K562 (cell line): ENCODE data around the gene PCOLCE2. TPM values are rescaled to one million over a fixed set of nuclear protein-coding genes. Genes with fewer than 3 reads are reported as not detected.

Experiments used
- ATAC-seq: fragments of 200-7000 bp; cut with Tn5 transposase; 3 replicates; pipeline ENCODE4 v1.9.1; 2020; ENCODE audit warnings: moderate library complexity
- BruUV-seq: library from RNA; stranded (reverse); fragments of 400-500 nt; replicated peaks from 2 replicates; lab custom pipeline; 2021; lab: Mats Ljungman, UMichigan
- CTCF ChIA-PET: fragments of 300-600 bp; formaldehyde crosslinking; extraction: SDS; loops from one replicate; lab custom pipeline; 2021; ENCODE audit warnings: low intra/inter-chr PET ratio; lab: Yijun Ruan, JAX
- POLR2A ChIA-PET: fragments of 300-600, 350-650 bp; sonication (Branson Sonifier 250); formaldehyde crosslinking; extraction: SDS; loops from one replicate; lab custom pipeline; 2021; ENCODE audit warnings: antibody characterized with exemption, inconsistent platforms; lab: Yijun Ruan, JAX
- DNase-seq, 4 experiments: peaks; one replicate each; pipeline versions ENCODE4 v3.0.0 to v3.0.0-alpha.2; 2011 to 2018; ENCODE audit warnings: low spot score in 3 of 4, mixed read lengths in 3 of 4; ENCODE audit errors: extremely low read depth in 1 of 4
- FAIRE-seq: peaks from 2 replicates; lab custom pipeline; 2011; peaks lifted over from hg19 to GRCh38; lab: Jason Lieb, UNC
- H2AFZ ChIP-seq: 2 replicates; pipeline ENCODE4 v1.6.0; 2011; ENCODE audit warnings: low read depth, low read length, control low read depth, inconsistent platforms
- H3K27ac ChIP-seq: fragments of 200-600 bp; 3 replicates; pipeline ENCODE4 v1.8.0; 2011; ENCODE audit warnings: low read depth, mild to moderate bottlenecking, control low read depth, inconsistent platforms, low read length, moderate library complexity, mixed read lengths; ENCODE audit errors: extremely low read depth
- H3K27me3 ChIP-seq, 2 experiments: fragments of 300-600 bp in 1 of 2; 2 replicates in 1 of 2; 3 replicates in 1 of 2; pipeline versions ENCODE4 v1.6.0 to v1.8.0; 2011; ENCODE audit warnings: inconsistent platforms in 2 of 2, low read length in 2 of 2, mild to moderate bottlenecking in 1 of 2, mixed read lengths in 1 of 2, moderate library complexity in 1 of 2; ENCODE audit not compliant: control insufficient read depth in 2 of 2, insufficient read depth in 2 of 2
- H3K36me3 ChIP-seq: fragments of 300-600 bp; 3 replicates; pipeline ENCODE4 v1.8.0; 2011; ENCODE audit warnings: mild to moderate bottlenecking, low read length, inconsistent platforms; ENCODE audit not compliant: control insufficient read depth, insufficient read depth
- H3K4me1 ChIP-seq, 2 experiments: fragments of 200-600 bp in 1 of 2; replicated peaks in 1 of 2; 2 replicates in 1 of 2; 3 replicates in 1 of 2; pipeline versions ENCODE4 v1.5.1 to v1.8.0; 2011; ENCODE audit warnings: inconsistent platforms in 2 of 2, low read length in 2 of 2, mild to moderate bottlenecking in 1 of 2, mixed read lengths in 1 of 2, moderate library complexity in 1 of 2; ENCODE audit not compliant: control insufficient read depth in 2 of 2, insufficient read depth in 2 of 2
- H3K4me2 ChIP-seq: 2 replicates; pipeline ENCODE4 v1.6.1; 2011; ENCODE audit warnings: low read length, control low read depth, inconsistent platforms, mixed read lengths; ENCODE audit not compliant: insufficient read depth
- H3K4me3 ChIP-seq: fragments of 200-600 bp; sonication (generic), shearing (Covaris generic); 2 replicates; pipeline ENCODE4 v1.5.1; 2016; ENCODE audit warnings: control low read depth, inconsistent platforms
- H3K79me2 ChIP-seq: fragments of 200-600 bp; 3 replicates; pipeline ENCODE4 v1.8.0; 2011; ENCODE audit warnings: low read length, inconsistent platforms; ENCODE audit not compliant: control insufficient read depth, insufficient read depth
- H3K9ac ChIP-seq, 2 experiments: 2 replicates each; pipeline versions ENCODE4 v1.6.0 to v1.6.1; 2011; ENCODE audit warnings: low read depth in 2 of 2, low read length in 2 of 2, control low read depth in 1 of 2, inconsistent platforms in 1 of 2, mild to moderate bottlenecking in 1 of 2, mixed read lengths in 1 of 2; ENCODE audit not compliant: insufficient read depth in 1 of 2
- H3K9me1 ChIP-seq: one replicate; pipeline ENCODE4 v1.6.0; 2011; ENCODE audit warnings: inconsistent platforms, mild to moderate bottlenecking, low read length, moderate library complexity; ENCODE audit not compliant: control insufficient read depth, insufficient read depth
- H3K9me3 ChIP-seq: replicated peaks from 2 replicates; pipeline ENCODE4 v1.5.1; 2011; ENCODE audit warnings: low read depth, low read length, inconsistent platforms; ENCODE audit not compliant: control insufficient read depth, insufficient read depth
- H4K20me1 ChIP-seq: replicated peaks from 2 replicates; pipeline ENCODE4 v1.6.1; 2011; ENCODE audit warnings: low read length, inconsistent platforms, mixed read lengths; ENCODE audit not compliant: control insufficient read depth, insufficient read depth
- ARNT ChIP-seq, 2 experiments: fragments of 450-650 bp; IDR thresholded peaks; 2 replicates each; pipeline ENCODE4 v1.6.1; 2016; ENCODE audit warnings: mild to moderate bottlenecking in 1 of 2
- C11orf30 ChIP-seq: fragments of 450-650 bp; IDR thresholded peaks from 2 replicates; pipeline ENCODE4 v1.6.1; 2016; ENCODE audit warnings: low read depth, mild to moderate bottlenecking
- MAFF ChIP-seq: IDR thresholded peaks from 2 replicates; pipeline ENCODE4 v1.6.1; 2012; ENCODE audit warnings: low read length, improper control_type of control experiment
- MAFG ChIP-seq: fragments of 450-650 bp; conservative IDR thresholded peaks from 2 replicates; pipeline ENCODE4 v1.6.1; 2016; ENCODE audit warnings: missing genetic modification characterization, missing compliant biosample characterization
- MAFK ChIP-seq: IDR thresholded peaks from 2 replicates; pipeline ENCODE4 v1.6.1; 2011; ENCODE audit warnings: low read length, improper control_type of control experiment
- NFE2 ChIP-seq: IDR thresholded peaks from 2 replicates; pipeline ENCODE4 v1.6.1; 2014; ENCODE audit warnings: antibody characterized with exemption, low read depth
- SMARCA4 ChIP-seq: fragments of 450-650 bp; IDR thresholded peaks from 2 replicates; pipeline ENCODE4 v1.6.1; 2016
- ZNF316 ChIP-seq: fragments of 450-650 bp; IDR thresholded peaks from 2 replicates; pipeline ENCODE4 v1.6.1; 2016
- WGBS: fragments of 100-300 bp; shearing (Covaris generic); methylation state at CpG from one replicate; pipeline ENCODE4 v1.1.6; 2016; ENCODE audit warnings: low coverage, mixed read lengths; ENCODE audit not compliant: insufficient coverage; ENCODE audit errors: missing lambda C conversion rate; 5-methylcytosine and 5-hydroxymethylcytosine counted together
- in situ Hi-C: fragments of 300-500 bp; cut with MboI; formaldehyde crosslinking; loops from 4 replicates; pipeline ENCODE4 v1.15.0; 2018; ENCODE audit warnings: inconsistent platforms, mixed read lengths
- intact Hi-C: fragments of 100-400 bp; cut with micrococcal nuclease; formaldehyde crosslinking; loops from 2 replicates; pipeline ENCODE4 v1.14.2; 2022
- polyA plus RNA-seq, 8 experiments: library from polyadenylated mRNA; depleted of rRNA in 4 of 8; stranded (reverse) in 5 of 8; unstranded in 3 of 8; fragments of >200 nt; fragmentation: Nextera tagmentation in 2 of 8; fragmentation: Illumina TruSeq in 1 of 8; extraction: Ambion mirVana in 2 of 8; extraction: Trizol in 1 of 8; gene quantifications; 2 replicates each; pipeline versions ENCODE4 v1.2.1 to v1.2.3, GENCODE V29; 2011 to 2014; ENCODE audit warnings: inconsistent platforms in 1 of 8, missing spikeins in 1 of 8
- total RNA-seq, 7 experiments: library from RNA; depleted of rRNA in 6 of 7; stranded (reverse); fragments of >200 nt in 6 of 7; fragmentation: Illumina TruSeq in 2 of 7; extraction: Trizol in 2 of 7; gene quantifications; 2 replicates each; pipeline versions ENCODE4 v1.2.1 to v1.2.3, GENCODE V29; 2011 to 2021; ENCODE audit warnings: low replicate concordance in 1 of 7

The PCOLCE2 gene
- total and polyA plus RNA-seq, 9 of the 15 experiments (the other 6 are each of a cell fraction or from before 2014, with no cell fraction given): 0.18 to 1.2 (median 0.65) TPM

GRCh38 chr3:142849148-142849547 lies 39.7 kb downstream of the PCOLCE2 start:
- Histone ChIP-seq H3K9me1 (no peaks in the 10 kb centered on the region), H3K27ac (no peak overlapping the region), H2AFZ (no peak overlapping the region), H3K9me3 (no peaks in the 10 kb centered on the region), H3K4me3 (no peak overlapping the region), H3K27me3 (no peaks in the 10 kb centered on the region), H4K20me1 (no peaks in the 10 kb centered on the region), H3K4me1 (no peaks in the 10 kb centered on the region; a peak in 4 of 5 replicates), H3K79me2 (no peaks in the 10 kb centered on the region), H3K9ac (no peak overlapping the region), H3K36me3 (no peaks in the 10 kb centered on the region), H3K4me2 (no peak overlapping the region)
- no TSS peak for BruUV-seq
- ChIA-PET POLR2A (interaction anchor here (0.6 kb wide), 1 partner anchor 92 kb away, joined by 3 read pairs; no protein-coding TSS in a partner anchor), CTCF (no interaction called here)
- TF ChIP-seq ARNT (IDR thresholded peaks at IDR 0.05) (no peak), MAFK (peak; percentile 54; the same call in 1 of the 2 replicates), ZNF316 (peak; percentile 85), NFE2 (peak; percentile 34; the same call in 1 of the 2 replicates), C11orf30 (peak; percentile 72), MAFF (peak; percentile 64), SMARCA4 (no peak), MAFG (peak; percentile 61)
- in situ Hi-C loops (no loop called here), intact Hi-C loops (loop anchor here (5.0 kb wide), 1 partner anchor 58 kb away; no protein-coding TSS in a partner anchor)
- 76% methylated on average over 3 of the region's 3 CpGs for WGBS
- FAIRE-seq (no peak), DNase-seq (no peak), ATAC-seq (no peak)
